T-helper 1 cell (primary cell): ENCODE data around the gene PPP1R37.
"Not testable (repeated sequence)": the region's sequence is repeated elsewhere in the genome, so short reads cannot be mapped to it uniquely, and the experiment has no call there.

Source experiments
- DNase-seq, 5 donors: peaks; one replicate each; pipeline ENCODE4 v3.0.0-alpha.2; 2012 to 2020

The PPP1R37 gene

DNA sequence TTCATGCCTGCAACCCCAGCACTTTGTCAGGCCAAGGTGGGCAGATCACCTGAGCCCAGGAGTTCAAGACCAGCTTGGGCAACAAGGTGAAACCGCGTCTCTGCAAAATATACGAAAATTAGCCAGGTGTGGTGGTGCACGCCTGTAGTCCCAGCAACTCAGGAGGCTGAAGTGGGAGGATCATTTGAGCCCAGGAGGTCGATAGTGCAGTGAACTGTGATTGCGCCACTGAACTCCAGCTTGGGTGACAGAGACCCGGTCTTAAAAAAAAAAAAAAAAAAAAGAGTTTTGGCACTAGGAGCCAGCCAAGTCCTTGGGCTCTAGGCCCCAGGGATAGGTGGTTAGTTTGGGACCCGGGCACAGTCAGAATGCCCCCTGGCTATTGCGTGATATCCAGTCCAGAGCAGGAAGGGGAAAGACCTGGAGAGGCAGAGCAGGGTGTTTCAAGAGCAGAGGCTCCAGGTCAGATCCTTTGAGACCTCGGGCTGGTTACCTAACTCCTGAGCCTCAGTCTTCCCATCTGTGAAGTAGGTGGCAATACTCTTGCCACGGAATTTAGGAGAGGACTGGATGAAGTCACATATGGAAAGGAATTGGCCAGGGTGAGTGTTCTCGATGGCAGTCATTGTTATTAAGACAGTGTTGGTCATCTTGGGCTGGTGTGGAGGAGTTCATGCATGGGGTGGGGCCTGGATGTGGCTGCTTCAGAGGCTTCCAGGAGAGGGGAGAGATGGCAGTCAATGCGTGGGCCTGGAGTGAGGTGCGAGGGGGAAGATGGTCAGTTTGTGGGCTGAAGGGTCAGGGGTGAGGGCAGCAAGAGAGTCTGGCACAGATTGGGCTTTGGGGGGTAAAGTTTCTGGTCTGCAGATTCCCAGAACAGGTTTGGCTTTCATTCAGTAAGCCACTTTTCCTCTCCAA is 2.8 kb downstream of the PPP1R37 start:
- no peak for DNase-seq

DNA sequence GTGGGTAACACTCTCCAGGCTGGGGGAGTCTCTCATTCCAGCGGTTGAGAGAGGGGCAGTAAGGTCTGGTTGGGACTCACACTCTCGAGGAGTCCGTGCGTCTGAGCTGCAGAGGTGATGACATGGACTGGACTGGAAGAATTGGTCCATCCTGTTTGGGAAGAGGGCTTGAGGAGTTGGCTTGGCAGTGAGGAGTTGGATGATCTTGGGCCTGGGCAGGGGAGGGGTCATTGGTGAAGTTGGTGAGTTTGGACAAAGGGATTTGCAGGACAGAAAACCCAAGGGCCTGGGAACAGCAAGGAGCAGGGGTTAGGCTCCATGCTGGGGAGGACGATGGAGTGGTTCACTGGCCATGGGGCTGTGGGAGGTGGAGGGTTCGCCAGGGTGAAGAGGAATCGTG is 3.7 kb downstream of the PPP1R37 start:
- DNase-seq = no peak

DNA sequence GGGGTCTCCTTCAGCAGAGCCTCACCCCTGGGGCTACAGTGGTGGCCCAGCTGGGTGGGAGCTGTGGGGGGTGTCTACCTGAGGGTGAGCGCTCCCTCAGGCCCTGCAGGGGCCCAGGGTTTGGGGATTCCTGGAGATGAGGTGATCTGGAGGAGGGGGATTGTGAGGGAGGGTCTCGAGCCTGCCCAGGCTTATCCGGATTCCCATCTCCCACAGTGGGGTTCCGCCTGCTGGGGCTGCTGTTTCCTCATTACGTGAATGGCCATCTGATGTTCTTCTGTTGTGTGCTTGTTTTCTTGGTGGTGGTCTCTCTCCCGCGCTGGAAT is 4.4 kb downstream of the PPP1R37 start:
- DNase-seq = no peak

DNA sequence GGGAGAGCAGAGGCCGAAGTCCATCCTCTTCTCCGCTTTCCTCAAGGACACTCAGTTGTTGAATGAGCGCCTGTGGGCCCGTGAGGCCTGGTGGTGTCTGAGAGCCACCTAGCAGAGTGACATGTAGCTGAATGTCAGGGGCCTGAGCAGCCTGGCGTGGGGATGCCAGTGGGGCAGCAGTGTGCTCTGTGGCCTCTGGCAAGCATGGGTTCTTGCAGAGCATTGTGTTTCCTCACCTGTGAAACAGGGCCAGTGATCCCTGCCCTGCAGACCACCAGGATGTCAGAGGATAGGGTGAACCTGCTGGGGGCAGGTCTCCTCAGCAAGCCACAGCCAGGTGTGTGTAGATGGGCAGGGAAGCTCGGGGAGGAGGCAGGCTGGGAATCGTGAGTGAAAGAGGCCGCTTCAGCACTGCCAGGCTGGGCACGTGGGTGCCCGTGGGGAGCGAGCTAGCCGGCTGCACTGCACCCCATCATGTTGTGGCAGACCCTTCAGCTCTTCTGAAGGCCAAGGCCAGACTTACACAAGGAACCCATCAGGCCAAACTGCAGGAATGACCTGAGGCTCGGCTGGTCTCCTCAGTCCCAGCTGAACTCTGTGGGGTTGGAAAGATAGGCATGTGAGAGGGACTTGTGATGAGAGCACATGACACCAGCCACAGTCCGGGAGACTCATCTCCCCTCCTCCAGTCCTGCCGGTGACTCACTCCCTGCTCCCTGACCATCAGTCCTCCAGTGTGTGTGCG is 5.0 kb downstream of the PPP1R37 start:
- no peak for DNase-seq

DNA sequence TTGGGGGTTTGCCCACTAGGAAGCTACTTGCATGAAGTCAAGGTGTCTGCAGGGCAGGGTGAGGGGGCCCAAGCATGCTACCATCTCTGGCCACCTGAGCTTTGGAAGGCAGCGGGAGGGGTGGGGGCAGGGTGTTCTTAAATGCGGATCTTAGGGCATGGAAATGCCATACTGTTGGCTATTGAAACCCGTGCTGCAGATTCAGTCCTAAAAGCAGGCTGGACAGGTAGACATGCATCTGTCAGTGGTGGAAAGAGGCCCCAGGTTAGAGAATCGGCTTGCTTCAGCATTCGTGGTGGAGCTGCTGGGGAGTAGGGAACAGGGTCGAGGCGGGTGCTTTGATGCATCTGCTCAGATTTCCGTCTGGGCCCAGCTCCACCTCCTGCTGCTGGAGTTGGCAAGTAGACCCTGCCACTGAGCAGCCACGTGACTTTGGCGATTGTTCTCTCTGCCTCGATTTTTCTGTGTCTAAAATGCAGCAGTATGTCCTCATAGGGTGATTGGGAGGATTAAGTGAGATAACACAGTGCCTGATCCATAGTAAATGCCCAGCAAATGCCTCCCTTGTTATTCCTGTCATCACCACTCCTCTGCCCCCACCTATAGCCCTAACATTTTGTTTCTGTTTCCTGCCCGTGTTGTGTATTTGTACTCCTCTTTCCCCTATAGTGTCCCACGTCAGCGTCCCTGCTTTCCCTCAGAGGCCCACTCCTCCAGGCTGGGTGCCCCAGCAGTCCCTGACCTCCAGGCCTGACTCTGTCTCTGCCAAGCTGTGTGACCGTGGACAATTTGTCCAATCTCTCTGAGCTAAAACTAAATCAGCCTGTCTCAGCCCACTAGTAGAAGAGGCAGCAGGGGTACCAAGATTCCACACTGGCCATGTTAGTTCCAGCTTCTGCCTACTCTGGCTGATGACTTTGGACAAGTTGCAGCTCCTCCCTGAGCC is 5.8 kb downstream of the PPP1R37 start:
- DNase-seq = no peak

DNA sequence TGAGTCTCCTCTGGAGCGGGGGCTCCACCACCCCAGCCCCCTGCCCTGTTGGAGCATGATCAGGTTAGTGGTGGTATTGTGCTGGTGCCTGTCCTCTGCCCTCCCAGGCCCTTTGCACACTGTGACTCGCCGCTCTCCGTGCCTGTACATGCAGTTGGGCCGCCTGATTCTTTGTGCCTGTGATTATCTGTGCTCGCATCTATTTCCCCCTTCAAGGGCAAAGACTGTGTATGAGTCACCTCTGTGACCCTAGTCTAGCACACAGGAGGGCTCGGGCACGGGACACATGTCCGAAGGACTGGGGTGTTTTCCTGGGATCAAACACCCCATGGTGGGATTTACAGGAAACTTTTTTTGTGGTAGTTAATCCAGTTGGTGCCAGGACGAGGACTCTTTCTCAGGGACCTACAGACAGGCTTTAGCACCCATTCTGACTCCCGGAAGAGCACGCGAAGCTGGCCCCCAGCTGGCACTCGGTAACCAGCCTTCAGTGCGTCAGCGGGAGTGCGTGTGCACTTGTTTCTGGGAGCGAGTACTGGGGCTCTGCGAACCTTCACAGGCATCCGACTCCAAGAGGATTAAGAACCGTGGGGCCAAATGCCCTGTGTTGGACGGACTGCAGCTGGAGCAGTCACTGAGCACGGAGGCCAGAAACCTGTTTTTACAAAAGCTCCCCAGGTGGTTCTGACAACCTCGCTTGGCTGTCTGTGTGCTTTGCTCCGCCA is 6.7 kb downstream of the PPP1R37 start:
- no peak for DNase-seq

DNA sequence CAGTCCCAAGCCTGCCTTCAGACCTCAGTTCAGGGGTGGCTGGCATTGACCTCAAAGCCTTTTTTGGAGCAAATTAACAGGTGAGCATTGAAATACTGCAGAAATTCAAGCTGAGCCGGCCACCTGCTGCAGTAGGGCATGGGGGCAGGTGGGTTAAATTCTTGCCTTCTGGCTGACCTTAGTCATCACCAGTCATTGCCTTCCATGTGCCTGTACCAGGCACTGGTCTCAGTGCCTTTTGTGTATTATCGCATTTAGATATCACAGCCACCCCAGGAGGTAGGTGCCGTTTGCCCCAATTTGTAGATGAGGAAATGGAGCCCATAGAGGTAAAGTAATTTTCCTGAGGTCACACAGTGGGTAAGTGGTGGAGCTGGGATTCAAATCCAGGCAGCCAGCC is 7.2 kb downstream of the PPP1R37 start:
- DNase-seq = no peak

DNA sequence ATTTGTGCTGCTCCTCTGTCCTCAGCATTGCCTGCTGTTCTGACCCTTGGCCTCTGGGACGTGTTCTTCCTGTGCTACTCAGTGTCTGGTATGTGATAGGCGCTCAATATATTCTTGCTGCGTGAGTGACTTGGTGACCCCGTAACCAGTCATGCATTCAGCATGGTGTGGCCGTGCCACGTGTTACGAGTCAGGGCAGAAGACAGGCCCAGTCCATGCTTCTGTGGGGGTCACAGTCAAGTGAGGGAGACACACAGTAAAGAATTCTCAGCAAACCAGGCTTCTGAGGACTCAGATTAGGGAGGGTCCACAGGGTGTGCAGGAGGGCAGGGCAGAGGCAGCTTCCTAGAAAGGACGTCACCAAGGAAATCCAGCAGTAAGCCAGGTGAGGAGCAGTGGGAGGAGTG is 7.9 kb downstream of the PPP1R37 start:
- no peak for DNase-seq

DNA sequence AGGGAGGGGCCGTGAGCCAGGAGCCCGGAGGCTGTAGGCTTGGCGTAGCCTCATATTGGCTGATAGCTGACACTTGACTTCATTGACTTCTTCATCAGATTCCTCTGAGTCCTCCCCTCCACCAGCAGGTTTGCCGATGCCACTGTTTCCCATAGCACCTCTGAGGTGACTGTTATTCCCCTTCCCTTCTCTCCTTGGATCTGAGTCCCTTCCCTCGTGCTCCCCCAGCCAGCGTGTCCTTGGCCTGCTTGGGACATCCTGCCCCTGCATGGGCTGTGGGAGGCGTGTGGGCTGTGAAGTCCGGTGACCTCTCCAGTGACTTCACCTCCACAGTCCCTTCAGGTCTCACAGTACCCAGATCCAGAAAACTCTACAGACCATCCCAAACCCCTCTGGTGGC is 8.8 kb downstream of the PPP1R37 start:
- no peak for DNase-seq

DNA sequence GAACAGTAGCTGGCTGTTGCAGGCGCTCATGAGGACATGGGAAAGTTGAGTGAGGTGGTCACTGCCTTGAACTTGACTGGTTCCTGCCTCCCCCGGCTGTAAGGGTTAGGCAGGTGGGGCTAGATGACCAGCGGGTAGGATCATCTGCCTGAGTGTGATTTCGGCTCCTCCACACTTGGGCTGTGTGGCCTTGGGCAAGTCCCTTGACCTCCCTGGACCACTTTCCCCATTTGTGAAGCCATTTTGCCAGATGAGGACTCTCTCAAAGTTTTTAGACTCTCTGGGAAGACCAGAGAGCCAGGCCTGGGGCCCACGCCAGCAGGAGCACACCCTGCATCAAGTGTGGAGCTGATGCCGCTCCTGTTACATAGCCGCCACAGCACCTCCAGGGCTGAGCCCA is 9.5 kb downstream of the PPP1R37 start:
- no peak for DNase-seq

DNA sequence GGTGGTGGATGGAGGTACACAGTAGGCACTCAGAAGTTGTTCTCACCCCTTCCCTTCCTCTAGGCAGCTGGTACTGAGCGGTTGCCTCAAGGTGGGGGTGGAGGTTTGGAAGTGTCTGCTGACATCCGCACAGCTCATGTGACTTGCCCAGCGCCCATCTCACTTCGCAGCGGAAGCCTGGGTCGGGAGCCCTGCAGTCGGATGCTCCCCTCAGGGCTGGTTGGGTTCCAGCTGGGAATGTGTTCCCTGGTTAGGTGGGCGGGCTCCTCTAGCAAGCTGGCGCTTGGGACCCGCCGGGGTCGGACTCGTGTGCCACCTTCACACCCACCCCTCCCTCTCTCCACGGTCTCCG is 10.2 kb downstream of the PPP1R37 start:
- peak in 2 of 5 donors; percentile 30 to 41 for DNase-seq

DNA sequence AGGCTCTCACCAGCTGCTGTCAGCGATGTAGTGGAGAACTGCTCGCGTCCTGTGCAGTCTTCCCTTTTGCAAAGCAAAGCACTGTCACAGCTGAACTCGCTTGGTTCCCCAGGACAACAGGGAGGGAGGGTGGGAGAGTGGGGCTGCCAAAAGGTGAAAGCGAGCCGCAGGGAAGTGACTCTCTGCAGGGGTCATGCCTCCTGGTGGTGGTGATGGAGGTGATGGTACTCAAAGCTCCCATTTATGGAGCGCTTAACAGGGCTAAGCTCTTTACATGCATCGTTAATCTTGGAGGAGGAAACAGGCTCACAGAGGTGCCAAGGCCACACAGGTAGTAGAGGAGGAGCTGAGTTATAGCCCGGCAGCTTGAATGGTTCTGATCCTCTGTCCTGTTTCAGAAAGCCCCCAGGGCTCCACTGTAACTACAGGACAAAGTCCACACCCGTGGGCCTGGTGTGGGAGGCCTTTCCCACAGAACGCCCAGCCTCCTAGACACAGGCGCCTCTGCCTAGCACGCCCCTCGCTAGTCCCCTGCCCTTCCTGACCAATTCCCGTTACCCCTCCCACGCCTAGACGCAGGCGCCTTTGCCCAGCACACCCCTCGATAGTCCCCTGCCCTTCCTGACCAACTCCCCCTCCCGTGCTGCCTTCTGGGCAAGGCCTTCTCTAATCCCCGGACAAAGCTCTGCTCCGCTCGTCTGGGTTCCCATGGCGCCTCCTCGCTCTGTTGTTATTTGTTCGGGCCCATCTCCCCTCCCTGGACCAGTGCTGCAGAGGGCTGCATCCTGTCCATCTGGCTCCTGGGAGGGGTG is 10.7 kb downstream of the PPP1R37 start:
- DNase-seq = no peak

DNA sequence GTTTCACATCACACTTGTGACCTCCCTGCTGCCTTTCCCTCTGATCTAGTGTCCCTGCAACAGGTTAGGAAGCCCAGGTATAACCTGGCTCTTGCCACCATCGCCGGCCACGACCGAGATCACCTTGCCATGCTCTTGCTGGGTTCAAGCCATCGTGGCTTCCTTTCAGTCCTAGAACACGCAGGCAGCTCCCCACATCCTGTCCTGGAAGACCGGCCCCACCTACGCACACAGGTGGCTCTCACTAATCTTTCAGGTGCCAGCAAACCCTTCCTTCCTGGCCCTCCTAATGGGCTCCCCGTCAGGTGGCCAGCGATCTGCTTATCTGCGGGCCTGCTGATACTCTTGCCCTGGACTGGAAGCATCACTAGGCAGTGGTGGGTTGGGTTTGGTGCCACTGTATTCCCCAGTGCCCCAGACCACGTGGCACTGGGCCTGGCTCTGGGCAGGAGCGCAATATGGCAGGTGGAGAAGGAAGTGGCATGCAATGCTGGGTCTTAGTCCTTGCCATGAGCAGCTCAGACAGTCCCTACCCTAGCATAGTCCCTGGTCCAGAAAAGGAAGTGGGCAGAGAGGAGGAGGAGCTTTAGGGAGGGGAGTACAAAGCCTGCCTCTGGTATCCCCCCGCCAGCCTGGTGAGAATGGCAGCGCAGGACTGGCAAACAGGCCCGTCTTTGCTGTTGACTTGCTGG is 11.8 kb downstream of the PPP1R37 start:
- no peak for DNase-seq

DNA sequence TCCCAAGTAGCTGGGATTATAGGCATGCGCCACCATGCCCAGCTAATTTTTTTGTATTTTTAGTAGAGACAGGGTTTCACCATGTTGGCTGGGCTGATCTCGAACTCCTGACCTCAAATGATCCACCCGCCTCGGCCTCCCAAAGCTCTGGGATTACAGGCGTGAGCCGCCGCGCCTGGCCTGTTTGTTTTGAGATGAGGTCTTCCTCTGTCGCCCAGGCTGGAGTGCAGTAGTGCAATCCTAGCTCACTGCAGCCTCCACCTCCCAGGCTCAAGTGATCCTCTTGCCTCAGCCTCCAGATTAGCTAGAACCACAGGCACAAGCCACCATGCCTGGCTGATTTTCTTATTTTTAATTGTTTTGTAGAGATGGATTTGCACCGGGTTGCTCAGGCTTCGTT is 13.4 kb downstream of the PPP1R37 start:
- not testable (repeated sequence) for DNase-seq

DNA sequence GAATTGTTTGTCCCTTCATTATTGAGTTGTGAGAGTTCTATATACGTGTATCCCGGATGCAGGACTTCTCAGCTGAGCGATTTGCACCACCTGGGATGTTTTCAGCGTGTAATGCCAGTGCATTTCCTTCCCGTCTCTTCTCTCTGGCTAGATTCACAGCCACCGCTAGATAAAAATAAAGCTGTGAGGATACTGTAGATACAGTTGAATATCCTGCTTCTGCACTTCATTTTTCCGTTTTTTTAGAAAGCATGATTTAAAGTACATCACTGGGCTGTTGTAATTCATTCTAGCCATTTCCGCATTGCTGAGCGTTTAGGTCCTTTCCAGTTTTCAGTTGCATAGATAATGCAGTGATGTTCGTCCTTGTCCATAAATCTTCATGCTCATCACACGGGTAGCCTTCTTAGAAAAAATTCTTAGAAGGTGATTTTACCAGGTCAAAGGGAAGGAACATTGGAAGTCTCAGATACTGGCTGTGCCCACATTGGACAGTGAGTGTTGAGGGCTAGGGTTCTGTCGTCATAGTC is 14.7 kb downstream of the PPP1R37 start:
- no peak for DNase-seq

DNA sequence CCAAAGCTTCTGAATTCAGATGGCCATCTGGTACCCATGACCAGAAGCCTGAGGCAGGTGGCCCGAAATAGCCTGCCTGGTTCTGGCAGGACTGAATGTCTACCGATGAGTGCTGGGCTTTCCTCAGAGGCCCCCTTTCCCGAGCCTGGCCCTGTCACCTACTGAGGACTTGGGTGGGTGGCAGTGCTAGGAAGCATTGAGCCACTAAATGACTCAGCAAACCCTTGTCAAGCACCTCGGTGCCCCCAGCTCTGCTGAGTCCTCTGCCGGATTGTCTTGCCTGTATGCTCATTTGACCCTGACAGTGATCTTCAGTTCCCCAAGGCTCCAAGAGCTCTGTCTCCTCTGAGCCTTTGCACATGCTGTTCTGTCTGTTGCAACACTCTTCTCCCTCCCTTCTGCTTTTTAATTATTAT is 17.9 kb downstream of the PPP1R37 start:
- DNase-seq = no peak

DNA sequence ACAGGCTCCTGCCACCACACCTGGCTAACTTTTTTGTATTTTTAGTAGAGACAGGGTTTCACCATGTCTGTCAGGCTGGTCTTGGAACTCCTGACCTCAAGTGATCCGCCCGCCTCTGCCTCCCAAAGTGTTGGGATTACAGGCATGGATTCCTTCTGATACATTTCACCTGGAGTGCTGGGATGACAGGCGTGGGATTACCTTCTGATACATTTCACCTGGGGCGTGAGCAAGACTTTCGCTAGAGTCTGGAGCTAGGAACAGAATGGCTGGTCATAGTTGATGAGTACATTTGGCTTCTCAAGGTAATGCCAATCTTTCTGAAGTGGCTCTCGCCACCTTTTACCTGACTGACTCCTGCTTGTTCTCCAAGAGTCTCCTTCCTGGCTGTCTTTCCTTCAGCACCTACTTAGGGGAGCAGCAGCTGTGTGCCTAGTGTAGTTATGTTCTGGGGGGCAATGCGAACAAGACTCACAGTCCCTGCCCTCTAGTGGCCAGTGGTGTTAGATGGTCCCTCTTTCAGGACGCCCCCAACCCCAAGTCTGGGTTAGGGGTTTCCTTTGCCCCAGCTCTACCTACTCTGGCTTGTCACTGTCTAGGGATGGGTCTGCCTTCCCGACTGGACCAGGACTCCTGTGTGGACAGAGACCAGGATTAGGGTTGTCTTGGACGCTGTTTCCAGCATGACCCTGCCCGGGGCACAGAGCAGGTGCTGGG is 19.3 kb downstream of the PPP1R37 start:
- DNase-seq = no peak

DNA sequence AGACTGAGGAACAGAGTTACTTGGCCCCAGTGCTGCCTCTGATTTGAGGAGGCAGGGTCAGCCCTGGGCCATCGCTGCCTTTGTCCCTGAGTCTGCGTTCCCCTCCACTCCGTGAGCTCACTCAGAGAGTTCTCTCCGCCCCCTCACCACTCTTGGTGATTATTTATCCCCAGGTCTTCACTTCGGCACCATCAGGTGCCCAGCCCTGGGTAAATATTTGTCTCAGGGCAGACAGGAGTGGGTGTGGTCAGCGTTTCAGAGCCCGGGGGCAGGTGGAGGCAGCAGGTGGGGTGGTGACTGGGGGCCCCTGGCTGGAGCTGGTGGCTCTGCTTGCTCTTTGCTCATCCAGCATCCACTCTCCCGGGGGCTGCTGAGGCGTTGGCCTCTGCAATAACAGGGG is 20.6 kb downstream of the PPP1R37 start:
- no peak for DNase-seq

DNA sequence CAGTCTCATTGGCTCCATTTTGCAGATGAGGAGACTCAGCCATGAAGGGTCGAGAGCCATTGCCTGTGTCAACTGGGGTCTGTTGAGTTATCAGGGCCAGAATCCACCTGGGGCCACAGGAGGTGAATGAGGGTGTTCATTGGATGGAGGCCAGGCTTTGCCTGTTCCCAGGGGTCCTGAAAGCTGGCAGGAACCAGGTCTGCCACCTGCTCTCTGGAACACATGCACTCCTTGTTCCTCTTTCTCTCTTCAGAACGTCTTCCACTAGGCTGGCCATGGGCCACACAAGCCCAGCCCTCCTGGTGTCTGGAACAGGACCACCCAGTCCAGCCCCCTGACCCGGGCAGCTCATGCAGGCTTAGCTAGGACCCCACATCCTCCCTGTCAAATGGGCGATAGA is 21.1 kb downstream of the PPP1R37 start:
- DNase-seq = no peak
